HepG2 (cell line): ENCODE data around the gene ENO1. TPM values are rescaled to one million over a fixed set of nuclear protein-coding genes. Genes with fewer than 3 reads are reported as not detected.

Experiments used
- ELF4 ChIP-seq: sonication (generic); formaldehyde crosslinking; IDR thresholded peaks from 2 replicates; pipeline ENCODE4 v1.5.0; 2020; ENCODE audit warnings: missing genetic modification reagents, mild to moderate bottlenecking, moderate library complexity, borderline replicate concordance
- HDAC1 ChIP-seq: sonication (generic); formaldehyde crosslinking; IDR thresholded peaks from 2 replicates; pipeline ENCODE4 v1.5.1; 2020; ENCODE audit warnings: mild to moderate bottlenecking, missing genetic modification reagents
- ISL2 ChIP-seq: sonication (generic); formaldehyde crosslinking; IDR thresholded peaks from 2 replicates; pipeline ENCODE4 v1.5.0; 2020; ENCODE audit warnings: missing genetic modification reagents
- KDM6A ChIP-seq: IDR thresholded peaks from 2 replicates; pipeline ENCODE4 v1.6.1; 2016; ENCODE audit warnings: low read depth
- MEIS1 ChIP-seq: sonication (generic); formaldehyde crosslinking; IDR thresholded peaks from 2 replicates; pipeline ENCODE4 v1.9.0; 2021; ENCODE audit warnings: mild to moderate bottlenecking, missing genetic modification reagents, moderate library complexity, borderline replicate concordance
- MZF1 ChIP-seq: sonication (generic); formaldehyde crosslinking; IDR thresholded peaks from 2 replicates; pipeline ENCODE4 v1.8.1; 2023; ENCODE audit warnings: mild to moderate bottlenecking, missing genetic modification reagents, borderline replicate concordance
- POLR2A ChIP-seq, 2 experiments: IDR thresholded peaks; 2 replicates each; pipeline ENCODE4 v1.6.1; 2011; ENCODE audit warnings: low read depth in 2 of 2, low read length in 2 of 2, mild to moderate bottlenecking in 1 of 2, moderate library complexity in 1 of 2; ENCODE audit not compliant: insufficient read depth in 1 of 2
- SIX1 ChIP-seq: sonication (generic); formaldehyde crosslinking; IDR thresholded peaks from 2 replicates; pipeline ENCODE4 v1.4.0; 2020; ENCODE audit warnings: missing genetic modification reagents, borderline replicate concordance
- SMAD3 ChIP-seq: sonication (generic); formaldehyde crosslinking; IDR thresholded peaks from 2 replicates; pipeline ENCODE4 v1.4.0; 2020; ENCODE audit warnings: missing genetic modification reagents
- XRCC5 ChIP-seq: fragments of 200-400 bp; formaldehyde crosslinking; optimal IDR thresholded peaks from 2 replicates; pipeline ENCODE3; 2017; ENCODE audit warnings: mild to moderate bottlenecking, low read length
- ZNF138 ChIP-seq: sonication (generic); formaldehyde crosslinking; IDR thresholded peaks from 2 replicates; pipeline ENCODE4 v1.5.0; 2020; ENCODE audit warnings: mild to moderate bottlenecking, low read depth, missing genetic modification reagents
- ZNF251 ChIP-seq: sonication (generic); formaldehyde crosslinking; IDR thresholded peaks from 2 replicates; pipeline ENCODE4 v1.9.0; 2021; ENCODE audit warnings: mild to moderate bottlenecking, missing genetic modification reagents
- ZNF34 ChIP-seq: sonication (generic); formaldehyde crosslinking; IDR thresholded peaks from 2 replicates; pipeline ENCODE4 v1.4.0; 2020; ENCODE audit warnings: mild to moderate bottlenecking, missing genetic modification reagents, borderline replicate concordance
- ZNF430 ChIP-seq: sonication (generic); formaldehyde crosslinking; IDR thresholded peaks from 2 replicates; pipeline ENCODE4 v1.9.0; 2021; ENCODE audit warnings: mild to moderate bottlenecking, missing genetic modification reagents
- polyA plus RNA-seq, 8 experiments: library from polyadenylated mRNA; depleted of rRNA in 3 of 8; stranded (reverse) in 7 of 8; unstranded in 1 of 8; fragments of >200 nt; fragmentation: Illumina TruSeq in 4 of 8; extraction: Trizol in 4 of 8; gene quantifications; 2 replicates each; pipeline versions ENCODE4 v1.2.1 to v1.2.3, GENCODE V29; 2011 to 2016; ENCODE audit warnings: low read depth in 4 of 8, missing spikeins in 1 of 8, mixed read lengths in 1 of 8; ENCODE audit not compliant: insufficient read depth in 1 of 8
- total RNA-seq, 5 experiments: library from RNA; depleted of rRNA; stranded (reverse); fragments of >200 nt; fragmentation: Illumina TruSeq; extraction: Trizol; gene quantifications; 2 replicates each; pipeline ENCODE4 v1.2.3, GENCODE V29; 2016; ENCODE audit warnings: low read depth in 1 of 5
- TF ChIP-seq, protein P1 (sequence below): sonication (generic); formaldehyde crosslinking; IDR thresholded peaks from 2 replicates; pipeline ENCODE4 v1.5.0; 2020; ENCODE audit warnings: mild to moderate bottlenecking, low read depth, missing genetic modification reagents, borderline replicate concordance
- TF ChIP-seq, protein P2 (sequence below): sonication (generic); formaldehyde crosslinking; conservative IDR thresholded peaks from 2 replicates; pipeline ENCODE4 v1.5.0; 2020; ENCODE audit warnings: missing genetic modification reagents
- TF ChIP-seq, protein P3 (sequence below): sonication (generic); formaldehyde crosslinking; IDR thresholded peaks from 2 replicates; pipeline ENCODE4 v1.4.0; 2020; ENCODE audit warnings: missing genetic modification reagents, low read depth, mild to moderate bottlenecking, borderline replicate concordance
- TF ChIP-seq, protein P4 (sequence below): sonication (generic); formaldehyde crosslinking; IDR thresholded peaks from 2 replicates; pipeline ENCODE4 v1.4.0; 2020; ENCODE audit warnings: missing genetic modification reagents; ENCODE audit errors: not compliant biosample characterization
- TF ChIP-seq, protein P5 (sequence below): sonication (generic); formaldehyde crosslinking; IDR thresholded peaks from 2 replicates; pipeline ENCODE4 v1.5.0; 2020; ENCODE audit warnings: mild to moderate bottlenecking, missing genetic modification reagents

Gene ENO1
- total and polyA plus RNA-seq, 2 of the 13 experiments (the other 11 are each of a cell fraction or from before 2014, with no cell fraction given): 1,559 to 3,103 TPM

DNA sequence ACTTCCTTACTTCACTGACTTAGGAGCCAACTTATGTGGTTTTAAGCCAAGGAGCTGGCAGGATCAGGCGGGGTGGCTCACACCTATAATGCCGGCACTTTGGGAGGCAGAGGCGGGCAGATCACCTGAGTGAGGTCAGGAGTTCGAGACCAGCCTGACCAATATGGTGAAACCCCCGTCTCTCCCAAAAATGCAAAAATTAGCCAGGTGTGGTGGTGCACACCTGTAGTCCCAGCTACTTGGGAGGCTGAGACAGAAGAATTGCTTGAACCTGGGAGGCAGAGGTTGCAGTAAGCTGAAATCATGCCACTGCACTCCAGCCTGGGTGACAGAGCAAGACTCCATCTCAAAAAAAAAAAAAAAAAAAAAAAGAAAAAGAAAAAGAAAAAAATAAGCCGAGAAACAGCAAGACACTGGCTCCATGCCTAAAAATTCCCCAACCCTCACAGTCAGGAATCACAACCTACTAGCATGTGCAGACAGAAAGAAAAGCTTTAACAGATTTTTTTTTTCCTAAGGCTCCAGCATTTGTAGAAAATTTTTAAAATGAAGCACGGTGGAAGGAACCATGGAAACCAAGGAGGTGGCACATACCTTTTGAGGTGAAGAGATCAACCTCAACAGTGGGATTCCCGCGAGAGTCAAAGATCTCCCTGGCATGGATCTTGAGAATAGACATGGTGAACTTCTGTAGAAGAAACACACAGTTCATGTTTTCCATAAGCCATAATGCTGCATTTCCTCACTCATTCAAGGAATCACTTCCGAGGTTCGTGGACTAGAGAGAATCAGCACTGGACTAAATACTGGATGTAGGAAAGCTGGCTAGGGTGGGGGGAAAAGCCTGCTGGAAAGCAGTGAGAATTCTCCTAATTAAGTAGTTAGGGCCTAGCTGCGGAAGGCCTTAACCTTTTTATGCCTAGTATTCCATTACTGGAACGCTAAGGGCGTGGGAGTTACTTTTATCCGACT, 4.0 kb downstream of the ENO1 start (continued):
- no peak for TF ChIP-seq SIX1 (CRISPR knock-in tag)
- TF ChIP-seq ELF4 (CRISPR knock-in tag): no peak
- TF ChIP-seq, protein P1, sequence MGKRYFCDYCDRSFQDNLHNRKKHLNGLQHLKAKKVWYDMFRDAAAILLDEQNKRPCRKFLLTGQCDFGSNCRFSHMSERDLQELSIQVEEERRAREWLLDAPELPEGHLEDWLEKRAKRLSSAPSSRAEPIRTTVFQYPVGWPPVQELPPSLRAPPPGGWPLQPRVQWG: no peak
- no peak for TF ChIP-seq SMAD3 (CRISPR knock-in tag)
- no peak for TF ChIP-seq ZNF138 (CRISPR knock-in tag)
- TF ChIP-seq, protein P2, sequence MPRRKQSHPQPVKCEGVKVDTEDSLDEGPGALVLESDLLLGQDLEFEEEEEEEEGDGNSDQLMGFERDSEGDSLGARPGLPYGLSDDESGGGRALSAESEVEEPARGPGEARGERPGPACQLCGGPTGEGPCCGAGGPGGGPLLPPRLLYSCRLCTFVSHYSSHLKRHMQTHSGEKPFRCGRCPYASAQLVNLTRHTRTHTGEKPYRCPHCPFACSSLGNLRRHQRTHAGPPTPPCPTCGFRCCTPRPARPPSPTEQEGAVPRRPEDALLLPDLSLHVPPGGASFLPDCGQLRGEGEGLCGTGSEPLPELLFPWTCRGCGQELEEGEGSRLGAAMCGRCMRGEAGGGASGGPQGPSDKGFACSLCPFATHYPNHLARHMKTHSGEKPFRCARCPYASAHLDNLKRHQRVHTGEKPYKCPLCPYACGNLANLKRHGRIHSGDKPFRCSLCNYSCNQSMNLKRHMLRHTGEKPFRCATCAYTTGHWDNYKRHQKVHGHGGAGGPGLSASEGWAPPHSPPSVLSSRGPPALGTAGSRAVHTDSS (CRISPR knock-in tag): no peak
- no peak for TF ChIP-seq ISL2 (CRISPR knock-in tag)
- no peak for TF ChIP-seq KDM6A (CRISPR knock-in tag)
- TF ChIP-seq ZNF430 (CRISPR knock-in tag): 0 out of 2 replicates have a peak, but pooled peaks have one; percentile 29
- TF ChIP-seq, protein P3, sequence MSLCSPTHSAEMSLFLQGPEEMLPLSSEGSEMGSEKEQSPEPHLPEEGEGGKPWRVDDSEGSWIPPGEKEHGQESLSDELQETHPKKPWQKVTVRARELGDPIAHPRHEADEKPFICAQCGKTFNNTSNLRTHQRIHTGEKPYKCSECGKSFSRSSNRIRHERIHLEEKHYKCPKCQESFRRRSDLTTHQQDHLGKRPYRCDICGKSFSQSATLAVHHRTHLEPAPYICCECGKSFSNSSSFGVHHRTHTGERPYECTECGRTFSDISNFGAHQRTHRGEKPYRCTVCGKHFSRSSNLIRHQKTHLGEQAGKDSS (CRISPR knock-in tag): no peak
- peak; percentile 20 to 35; a peak in 2 of 4 replicates for TF ChIP-seq POLR2A (IDR thresholded peaks at IDR 0.05; ENCODE audit: insufficient read depth in 1 of 2, low read depth in 2 of 2, low read length in 2 of 2)
- no peak for TF ChIP-seq ZNF251 (CRISPR knock-in tag)
- no peak for TF ChIP-seq MZF1 (CRISPR knock-in tag)
- no peak for TF ChIP-seq XRCC5
- TF ChIP-seq, protein P4, sequence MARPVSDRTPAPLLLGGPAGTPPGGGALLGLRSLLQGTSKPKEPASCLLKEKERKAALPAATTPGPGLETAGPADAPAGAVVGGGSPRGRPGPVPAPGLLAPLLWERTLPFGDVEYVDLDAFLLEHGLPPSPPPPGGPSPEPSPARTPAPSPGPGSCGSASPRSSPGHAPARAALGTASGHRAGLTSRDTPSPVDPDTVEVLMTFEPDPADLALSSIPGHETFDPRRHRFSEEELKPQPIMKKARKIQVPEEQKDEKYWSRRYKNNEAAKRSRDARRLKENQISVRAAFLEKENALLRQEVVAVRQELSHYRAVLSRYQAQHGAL (CRISPR knock-in tag): no peak
- TF ChIP-seq, protein P5, sequence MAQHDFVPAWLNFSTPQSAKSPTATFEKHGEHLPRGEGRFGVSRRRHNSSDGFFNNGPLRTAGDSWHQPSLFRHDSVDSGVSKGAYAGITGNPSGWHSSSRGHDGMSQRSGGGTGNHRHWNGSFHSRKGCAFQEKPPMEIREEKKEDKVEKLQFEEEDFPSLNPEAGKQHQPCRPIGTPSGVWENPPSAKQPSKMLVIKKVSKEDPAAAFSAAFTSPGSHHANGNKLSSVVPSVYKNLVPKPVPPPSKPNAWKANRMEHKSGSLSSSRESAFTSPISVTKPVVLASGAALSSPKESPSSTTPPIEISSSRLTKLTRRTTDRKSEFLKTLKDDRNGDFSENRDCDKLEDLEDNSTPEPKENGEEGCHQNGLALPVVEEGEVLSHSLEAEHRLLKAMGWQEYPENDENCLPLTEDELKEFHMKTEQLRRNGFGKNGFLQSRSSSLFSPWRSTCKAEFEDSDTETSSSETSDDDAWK (CRISPR knock-in tag): no peak
- 0 out of 2 replicates have a peak, but pooled peaks have one; percentile 18 for TF ChIP-seq HDAC1 (CRISPR knock-in tag)
- no peak for TF ChIP-seq ZNF34 (CRISPR knock-in tag)
- TF ChIP-seq MEIS1 (CRISPR knock-in tag): no peak
